CD8-positive, alpha-beta memory T cell (primary cell): ENCODE data around the gene LMBR1. TPM values are rescaled to one million over a fixed set of nuclear protein-coding genes. Genes with fewer than 3 reads are reported as not detected.
A peak's percentile ranks its signal among the peaks of the same experiment; 100 is the strongest.

Experiments
- CTCF ChIA-PET: fragments of 350-600 bp; sonication (Branson Sonifier 250); formaldehyde crosslinking; loops from one replicate; lab custom pipeline; 2021; ENCODE audit warnings: antibody characterized with exemption; lab: Charles Lee
- POLR2A ChIA-PET: fragments of 350-600 bp; sonication (Branson Sonifier 250); formaldehyde crosslinking; loops from one replicate; lab custom pipeline; 2021; ENCODE audit warnings: antibody characterized with exemption; lab: Charles Lee
- DNase-seq, 5 donors: peaks; one replicate each; pipeline versions ENCODE4 v3.0.0 to v3.0.0-alpha.2; 2020 to 2022; ENCODE audit warnings: mixed read lengths in 1 of 5
- H3K27ac ChIP-seq: one replicate; pipeline ENCODE4 v1.7.0; 2013; ENCODE audit warnings: low read depth, mild to moderate bottlenecking, low read length, moderate library complexity
- H3K27me3 ChIP-seq: 2 replicates; pipeline ENCODE4 v1.7.0; 2013; ENCODE audit warnings: low read length, mild to moderate bottlenecking; ENCODE audit not compliant: insufficient read depth, poor library complexity, severe bottlenecking
- H3K36me3 ChIP-seq: 2 replicates; pipeline ENCODE4 v1.7.0; 2013; ENCODE audit warnings: mild to moderate bottlenecking, low read length, moderate library complexity; ENCODE audit not compliant: insufficient read depth
- H3K4me1 ChIP-seq: 2 replicates; pipeline ENCODE4 v1.7.0; 2013; ENCODE audit warnings: mild to moderate bottlenecking, low read length, moderate library complexity; ENCODE audit not compliant: insufficient read depth
- H3K4me3 ChIP-seq: 2 replicates; pipeline ENCODE4 v1.7.0; 2013; ENCODE audit warnings: mild to moderate bottlenecking, low read length
- H3K9me3 ChIP-seq: 2 replicates; pipeline ENCODE4 v1.7.0; 2013; ENCODE audit warnings: mild to moderate bottlenecking, low read length
- H3K27ac Mint-ChIP-seq, 8 donors: one replicate each; pipeline ENCODE4 v1.8.0; 2020 to 2021; ENCODE audit warnings: mixed read lengths in 8 of 8, mild to moderate bottlenecking in 6 of 8, inconsistent platforms in 3 of 8, moderate library complexity in 3 of 8
- H3K27me3 Mint-ChIP-seq, 2 donors: one replicate each; pipeline ENCODE4 v1.8.0; 2020 to 2021; ENCODE audit warnings: mixed read lengths in 2 of 2, mild to moderate bottlenecking in 1 of 2, moderate library complexity in 1 of 2
- H3K36me3 Mint-ChIP-seq, 3 donors: one replicate each; pipeline ENCODE4 v1.8.0; 2020 to 2021; ENCODE audit warnings: mixed read lengths in 3 of 3, inconsistent platforms in 1 of 3, mild to moderate bottlenecking in 1 of 3
- H3K4me1 Mint-ChIP-seq, 3 donors: one replicate each; pipeline ENCODE4 v1.8.0; 2020 to 2021; ENCODE audit warnings: mixed read lengths in 3 of 3, inconsistent platforms in 1 of 3, mild to moderate bottlenecking in 1 of 3
- H3K4me3 Mint-ChIP-seq, 7 donors: one replicate each; pipeline ENCODE4 v1.8.0; 2020 to 2021; ENCODE audit warnings: mixed read lengths in 7 of 7, mild to moderate bottlenecking in 6 of 7, moderate library complexity in 4 of 7, inconsistent platforms in 2 of 7
- H3K9me3 Mint-ChIP-seq, 5 donors: one replicate each; pipeline ENCODE4 v1.8.0; 2020 to 2022; ENCODE audit warnings: mixed read lengths in 5 of 5, mild to moderate bottlenecking in 3 of 5, moderate library complexity in 2 of 5, inconsistent platforms in 1 of 5
- polyA plus RNA-seq: library from polyadenylated mRNA; unstranded; fragments of 300-500 nt; fragmentation: Illumina TruSeq; gene quantifications from one replicate; pipeline ENCODE4 v1.2.3, GENCODE V29; 2021
- total RNA-seq, 2 experiments: library from RNA; stranded (reverse); gene quantifications; one replicate each; pipeline ENCODE4 v1.2.3, GENCODE V29; 2021

The LMBR1 gene
- total and polyA plus RNA-seq, 3 experiments from 2014 or later = 26.8 to 51.9 (median 49.2) TPM

DNA sequence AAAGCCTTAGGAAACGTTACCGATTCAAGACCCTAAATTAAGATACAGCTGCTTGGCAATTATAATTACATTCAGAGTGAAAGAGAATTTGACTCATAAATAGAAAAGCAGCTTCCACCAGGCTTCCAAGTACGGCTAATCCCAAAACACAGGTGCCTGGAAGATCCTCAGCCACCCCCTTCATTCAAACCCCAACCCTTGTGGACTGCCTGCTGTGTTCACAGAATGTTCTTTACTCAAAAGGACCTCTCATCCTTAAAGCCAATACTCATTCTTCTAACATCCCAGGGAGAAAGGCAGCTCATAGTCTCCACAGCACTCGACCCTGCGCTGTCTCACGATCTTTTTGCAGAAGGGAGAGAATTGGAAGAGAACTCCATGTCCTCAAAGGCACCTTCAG lies 219.5 kb downstream of the LMBR1 start:
- H3K36me3 ChIP-seq = peaks cover 5% of the 10 kb centered on the region
- DNase-seq = no peak
- Mint-ChIP-seq H3K4me1 (no peaks in the 10 kb centered on the region), H3K27ac (no peak overlapping the region), H3K9me3 (no peaks in the 10 kb centered on the region), H3K36me3 (peaks cover 9 to 76% (median 34%) of the 10 kb centered on the region in 3 donors), H3K27me3 (peaks cover 0 to 1% of the 10 kb centered on the region in 2 donors), H3K4me3 (no peak overlapping the region)
- no peaks in the 10 kb centered on the region for H3K4me1 ChIP-seq
- no peaks in the 10 kb centered on the region for H3K9me3 ChIP-seq
- no peak overlapping the region for H3K4me3 ChIP-seq
- CTCF ChIA-PET = no interaction called here
- no peaks in the 10 kb centered on the region for H3K27me3 ChIP-seq
- POLR2A ChIA-PET = no interaction called here
- H3K27ac ChIP-seq = no peak overlapping the region

DNA sequence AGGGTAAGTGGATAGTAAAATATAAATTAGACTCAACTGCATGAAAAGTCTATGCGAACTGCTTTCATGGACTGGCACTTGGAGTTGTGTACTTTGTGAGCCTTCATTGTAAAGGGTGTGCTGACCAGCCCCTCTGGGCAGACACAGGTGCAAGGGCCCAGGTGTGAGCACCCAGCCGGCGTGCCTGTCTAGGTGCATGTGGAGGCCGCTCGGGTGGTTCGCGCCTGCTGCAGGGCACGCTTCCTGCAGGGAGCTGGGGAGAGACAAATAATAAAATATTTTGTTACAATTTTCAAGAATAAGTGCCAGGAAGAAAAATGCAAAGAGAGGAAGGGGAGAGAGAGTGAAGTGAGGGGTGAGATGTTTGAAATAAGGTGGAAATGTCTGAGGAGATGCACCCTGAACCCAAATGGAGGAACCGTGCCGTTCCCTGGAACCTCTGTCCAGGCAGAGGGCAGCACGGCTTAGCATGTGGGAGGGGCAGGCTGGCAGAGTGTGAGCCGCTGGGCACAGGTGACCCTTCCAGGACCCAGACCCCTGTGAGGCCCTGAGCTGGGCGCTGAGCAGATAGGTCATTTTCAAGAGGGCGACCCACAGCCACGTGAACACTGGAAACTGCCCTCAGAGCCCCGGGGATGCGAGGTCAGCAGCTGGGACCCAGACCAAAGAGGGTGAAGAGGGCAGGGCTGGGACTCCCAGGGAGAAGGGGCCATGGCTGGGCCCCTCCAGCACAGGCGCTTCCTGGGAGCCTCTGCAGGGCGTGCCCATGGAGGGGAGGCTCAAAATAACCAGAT lies 223.8 kb downstream of the LMBR1 start:
- no peak overlapping the region for H3K27ac ChIP-seq
- Mint-ChIP-seq H3K27me3 (no peaks in the 10 kb centered on the region), H3K4me3 (no peak overlapping the region), H3K9me3 (no peaks in the 10 kb centered on the region), H3K36me3 (peaks cover 0 to 40% (median 19%) of the 10 kb centered on the region in 3 donors), H3K27ac (no peak overlapping the region), H3K4me1 (no peaks in the 10 kb centered on the region)
- H3K4me1 ChIP-seq = no peaks in the 10 kb centered on the region
- ChIA-PET CTCF (no interaction called here), POLR2A (no interaction called here)
- no peaks in the 10 kb centered on the region for H3K27me3 ChIP-seq
- DNase-seq = no peak
- H3K9me3 ChIP-seq = no peaks in the 10 kb centered on the region
- H3K36me3 ChIP-seq = peaks cover 5% of the 10 kb centered on the region
- H3K4me3 ChIP-seq = no peak overlapping the region

DNA sequence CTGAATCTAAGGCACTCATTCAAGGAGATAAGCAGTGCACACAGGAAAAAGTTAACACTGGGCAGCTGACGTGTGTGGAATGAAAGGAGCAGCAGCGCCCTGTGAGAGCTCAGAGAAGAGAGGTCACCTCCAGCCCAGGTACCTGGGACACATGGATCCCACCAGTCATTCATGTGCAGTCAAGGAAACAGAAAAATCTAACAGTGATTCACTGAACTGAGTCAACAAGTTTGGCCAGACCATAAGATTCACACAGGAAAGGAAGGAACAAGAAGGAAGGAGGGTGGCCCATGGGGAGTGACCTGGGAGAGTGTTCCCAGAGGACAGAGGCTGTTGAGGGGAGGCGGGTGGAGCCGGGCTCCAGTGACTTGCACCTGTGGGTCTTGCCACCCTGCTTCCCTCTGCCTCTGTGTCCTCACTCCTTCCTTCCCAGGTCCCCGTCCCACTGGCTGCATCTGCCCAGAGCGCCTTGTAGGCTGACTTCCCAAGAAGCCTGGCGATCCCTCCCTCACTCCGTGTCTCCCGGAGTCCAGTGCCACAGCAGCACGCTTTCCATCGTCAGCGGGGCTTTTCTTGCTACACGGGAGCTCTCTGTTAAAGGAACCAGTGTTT lies 224.7 kb downstream of the LMBR1 start:
- CTCF ChIA-PET = no interaction called here
- peak in 1 of 5 donors; percentile 33 for DNase-seq
- H3K4me1 Mint-ChIP-seq = no peaks in the 10 kb centered on the region
- H3K9me3 Mint-ChIP-seq = no peaks in the 10 kb centered on the region
- H3K4me3 Mint-ChIP-seq = no peak overlapping the region
- H3K27ac ChIP-seq = no peak overlapping the region
- H3K36me3 Mint-ChIP-seq = peaks cover 0 to 30% (median 14%) of the 10 kb centered on the region in 3 donors
- H3K9me3 ChIP-seq = no peaks in the 10 kb centered on the region
- no peaks in the 10 kb centered on the region for H3K27me3 ChIP-seq
- POLR2A ChIA-PET = no interaction called here
- no peaks in the 10 kb centered on the region for H3K27me3 Mint-ChIP-seq
- peak overlapping the region in 1 of 8 donors; percentile 86 for H3K27ac Mint-ChIP-seq
- H3K4me3 ChIP-seq = no peak overlapping the region
- H3K36me3 ChIP-seq = peaks cover 5% of the 10 kb centered on the region
- H3K4me1 ChIP-seq = no peaks in the 10 kb centered on the region

DNA sequence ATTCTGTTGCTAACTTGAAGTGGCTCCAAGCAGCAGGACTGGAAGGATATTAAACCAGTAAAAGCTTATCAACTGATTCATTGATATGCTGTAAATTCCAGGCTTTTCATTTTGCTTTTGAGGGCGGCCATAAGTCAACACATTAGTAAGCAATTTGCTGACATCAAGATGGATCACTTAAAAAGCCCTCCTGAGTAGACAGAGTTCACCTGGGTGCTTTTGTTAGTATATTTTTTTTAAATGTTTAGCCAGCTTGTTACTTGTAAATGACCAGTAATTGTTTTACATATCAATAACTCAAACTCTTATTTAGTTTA lies 225.9 kb downstream of the LMBR1 start:
- Mint-ChIP-seq H3K9me3 (no peaks in the 10 kb centered on the region), H3K36me3 (peaks cover 0 to 26% (median 14%) of the 10 kb centered on the region in 3 donors), H3K27ac (no peak overlapping the region), H3K4me3 (no peak overlapping the region), H3K27me3 (no peaks in the 10 kb centered on the region), H3K4me1 (no peaks in the 10 kb centered on the region)
- Histone ChIP-seq H3K36me3 (peaks cover under 1% of the 10 kb centered on the region), H3K4me3 (no peak overlapping the region), H3K27me3 (no peaks in the 10 kb centered on the region), H3K9me3 (no peaks in the 10 kb centered on the region), H3K27ac (no peak overlapping the region), H3K4me1 (no peaks in the 10 kb centered on the region)
- POLR2A ChIA-PET = no interaction called here
- CTCF ChIA-PET = no interaction called here
- no peak for DNase-seq

DNA sequence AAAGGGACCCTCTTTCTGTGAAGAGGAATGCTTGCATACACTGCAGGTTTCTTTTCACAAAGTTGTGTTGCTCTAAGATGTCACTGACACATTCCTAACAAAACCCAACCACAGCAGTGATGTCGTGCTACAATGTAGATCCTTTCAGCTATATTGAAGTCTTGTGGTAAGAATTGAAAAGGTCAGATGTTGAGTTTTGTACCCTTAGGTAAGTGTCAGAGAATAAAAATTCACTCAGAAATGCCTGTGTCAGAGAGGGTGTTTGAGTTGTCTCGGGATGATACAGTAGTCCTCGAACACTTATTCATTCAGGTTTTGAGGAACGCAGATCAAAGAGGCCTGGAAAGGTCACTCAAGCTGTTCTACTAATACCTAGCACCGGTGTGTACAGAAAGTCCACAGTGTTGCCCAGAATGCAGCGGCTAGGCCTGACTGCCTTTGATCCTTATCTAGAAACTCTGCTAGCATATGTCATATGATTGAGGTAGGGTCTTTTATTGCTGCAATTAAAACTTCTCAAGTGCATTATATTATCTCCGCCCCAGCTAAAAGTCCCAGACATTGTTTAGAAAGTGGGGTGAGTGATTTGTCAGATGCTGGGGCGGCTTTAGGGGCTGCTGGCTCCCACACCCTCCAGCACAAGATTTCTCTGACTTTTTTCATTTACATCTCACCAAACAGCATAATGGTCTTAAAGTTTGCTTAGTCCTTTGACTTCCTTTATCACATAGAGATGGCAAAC lies 226.4 kb downstream of the LMBR1 start:
- Histone ChIP-seq H3K27ac (no peak overlapping the region), H3K4me1 (no peaks in the 10 kb centered on the region), H3K4me3 (no peak overlapping the region), H3K36me3 (no peaks in the 10 kb centered on the region), H3K27me3 (no peaks in the 10 kb centered on the region), H3K9me3 (no peaks in the 10 kb centered on the region)
- ChIA-PET POLR2A (no interaction called here), CTCF (no interaction called here)
- H3K36me3 Mint-ChIP-seq = peaks cover 0 to 21% (median 14%) of the 10 kb centered on the region in 3 donors
- no peaks in the 10 kb centered on the region for H3K27me3 Mint-ChIP-seq
- no peaks in the 10 kb centered on the region for H3K9me3 Mint-ChIP-seq
- H3K4me3 Mint-ChIP-seq = no peak overlapping the region
- no peaks in the 10 kb centered on the region for H3K4me1 Mint-ChIP-seq
- DNase-seq = no peak
- H3K27ac Mint-ChIP-seq = peak overlapping the region in 1 of 8 donors; percentile 47

DNA sequence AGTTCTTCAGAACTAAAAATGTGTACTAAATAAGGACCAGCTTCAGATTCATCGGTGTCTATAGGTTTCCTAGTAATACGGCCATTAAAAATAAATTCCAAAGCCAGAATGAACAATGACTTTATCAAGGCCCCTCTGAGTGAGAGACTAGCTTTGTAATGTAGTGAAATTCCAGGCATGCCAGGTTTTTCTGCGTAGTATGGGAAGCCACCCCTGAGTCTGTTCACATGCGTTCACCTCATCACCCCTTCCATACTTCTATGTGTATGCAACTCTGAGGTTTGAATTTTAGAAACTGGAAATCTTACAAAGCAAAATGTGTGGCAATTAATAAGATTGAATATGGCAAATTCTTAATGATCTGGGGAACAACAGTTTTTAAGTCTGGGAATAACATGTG lies 227.9 kb downstream of the LMBR1 start:
- Histone ChIP-seq H3K9me3 (no peaks in the 10 kb centered on the region), H3K27me3 (no peaks in the 10 kb centered on the region), H3K4me3 (no peak overlapping the region), H3K4me1 (no peaks in the 10 kb centered on the region), H3K27ac (no peak overlapping the region), H3K36me3 (no peaks in the 10 kb centered on the region)
- no peaks in the 10 kb centered on the region for H3K9me3 Mint-ChIP-seq
- H3K4me1 Mint-ChIP-seq = peaks cover 0 to 1% (median 0%) of the 10 kb centered on the region in 3 donors
- DNase-seq = no peak
- ChIA-PET CTCF (interaction anchor here (1.4 kb wide), 1 partner anchor 18 kb away, joined by 3 read pairs; no protein-coding TSS in a partner anchor), POLR2A (no interaction called here)
- no peak overlapping the region for H3K27ac Mint-ChIP-seq
- no peaks in the 10 kb centered on the region for H3K27me3 Mint-ChIP-seq
- H3K36me3 Mint-ChIP-seq = peaks cover 0 to 7% (median 5%) of the 10 kb centered on the region in 3 donors
- H3K4me3 Mint-ChIP-seq = no peak overlapping the region

DNA sequence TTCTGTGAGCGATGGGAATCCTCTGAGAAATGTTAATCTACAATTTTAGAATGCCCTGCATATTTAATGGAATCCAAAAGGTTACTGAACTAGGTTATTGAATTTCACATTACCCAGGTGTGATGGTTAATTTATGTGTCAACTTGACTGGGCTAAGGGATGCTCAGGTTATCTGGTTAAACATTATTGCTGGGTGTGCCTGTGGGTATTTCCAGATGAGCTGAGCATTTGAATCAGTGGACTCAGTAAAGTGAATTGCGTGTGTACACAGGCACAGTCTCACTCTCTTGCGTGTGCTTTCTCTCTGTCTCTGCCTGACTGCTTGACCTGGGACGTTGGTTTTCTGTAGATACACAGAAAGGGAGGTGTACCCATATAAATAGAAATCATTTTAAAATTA lies 230.7 kb downstream of the LMBR1 start:
- H3K36me3 Mint-ChIP-seq = no peaks in the 10 kb centered on the region
- H3K27me3 Mint-ChIP-seq = peaks cover 3 to 5% of the 10 kb centered on the region in 2 donors
- no peaks in the 10 kb centered on the region for H3K27me3 ChIP-seq
- ChIA-PET CTCF (no interaction called here), POLR2A (no interaction called here)
- no peak overlapping the region for H3K4me3 ChIP-seq
- H3K9me3 Mint-ChIP-seq = no peaks in the 10 kb centered on the region
- H3K4me3 Mint-ChIP-seq = no peak overlapping the region
- DNase-seq = no peak
- no peaks in the 10 kb centered on the region for H3K4me1 ChIP-seq
- H3K27ac Mint-ChIP-seq = no peak overlapping the region
- H3K4me1 Mint-ChIP-seq = peaks cover 0 to 1% (median 0%) of the 10 kb centered on the region in 3 donors
- H3K27ac ChIP-seq = no peak overlapping the region
- H3K9me3 ChIP-seq = no peaks in the 10 kb centered on the region
- H3K36me3 ChIP-seq = no peaks in the 10 kb centered on the region

DNA sequence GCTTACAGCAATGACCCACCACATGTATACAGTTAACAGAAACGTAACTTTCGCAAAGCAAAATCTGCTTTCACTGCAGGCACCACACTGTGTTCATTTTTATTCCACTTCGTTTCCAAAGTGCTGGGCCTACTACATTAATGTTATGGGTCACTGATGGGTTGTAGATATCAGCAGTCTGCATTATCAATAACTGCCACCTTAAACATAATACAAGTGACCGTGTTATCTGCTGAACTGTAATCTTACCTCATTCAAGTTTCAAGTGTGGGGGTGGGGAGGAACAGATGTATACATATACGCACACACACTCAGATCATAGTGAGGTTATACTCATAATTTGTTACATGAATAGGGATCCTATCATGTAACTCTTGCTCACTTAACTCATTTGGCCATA lies 231.3 kb downstream of the LMBR1 start:
- H3K27me3 Mint-ChIP-seq = peaks cover 3 to 7% of the 10 kb centered on the region in 2 donors
- no peaks in the 10 kb centered on the region for H3K9me3 Mint-ChIP-seq
- no peak for DNase-seq
- H3K36me3 Mint-ChIP-seq = no peaks in the 10 kb centered on the region
- H3K4me1 ChIP-seq = no peaks in the 10 kb centered on the region
- H3K9me3 ChIP-seq = no peaks in the 10 kb centered on the region
- H3K27me3 ChIP-seq = no peaks in the 10 kb centered on the region
- no peaks in the 10 kb centered on the region for H3K36me3 ChIP-seq
- H3K27ac Mint-ChIP-seq = no peak overlapping the region
- H3K4me3 ChIP-seq = no peak overlapping the region
- no peak overlapping the region for H3K4me3 Mint-ChIP-seq
- H3K4me1 Mint-ChIP-seq = peaks cover 0 to 1% (median 0%) of the 10 kb centered on the region in 3 donors
- ChIA-PET POLR2A (no interaction called here), CTCF (no interaction called here)
- H3K27ac ChIP-seq = no peak overlapping the region
